PC-3 (cell line): ENCODE measurements around the gene RCAN1.

Source experiments
- EZH2phosphoT487 ChIP-seq: fragments of 300-600 bp; sonication (generic); IDR thresholded peaks from 2 replicates; pipeline ENCODE4 v1.6.1; 2018; ENCODE audit warnings: mild to moderate bottlenecking, antibody characterized with exemption, low read length, borderline replicate concordance
- TF ChIP-seq, protein P1 (sequence below): fragments of 300-600 bp; sonication (generic); conservative IDR thresholded peaks from 2 replicates; pipeline ENCODE4 v1.5.1; 2017; ENCODE audit warnings: antibody characterized with exemption, low read depth, mild to moderate bottlenecking, low read length

- TF ChIP-seq, protein P1, sequence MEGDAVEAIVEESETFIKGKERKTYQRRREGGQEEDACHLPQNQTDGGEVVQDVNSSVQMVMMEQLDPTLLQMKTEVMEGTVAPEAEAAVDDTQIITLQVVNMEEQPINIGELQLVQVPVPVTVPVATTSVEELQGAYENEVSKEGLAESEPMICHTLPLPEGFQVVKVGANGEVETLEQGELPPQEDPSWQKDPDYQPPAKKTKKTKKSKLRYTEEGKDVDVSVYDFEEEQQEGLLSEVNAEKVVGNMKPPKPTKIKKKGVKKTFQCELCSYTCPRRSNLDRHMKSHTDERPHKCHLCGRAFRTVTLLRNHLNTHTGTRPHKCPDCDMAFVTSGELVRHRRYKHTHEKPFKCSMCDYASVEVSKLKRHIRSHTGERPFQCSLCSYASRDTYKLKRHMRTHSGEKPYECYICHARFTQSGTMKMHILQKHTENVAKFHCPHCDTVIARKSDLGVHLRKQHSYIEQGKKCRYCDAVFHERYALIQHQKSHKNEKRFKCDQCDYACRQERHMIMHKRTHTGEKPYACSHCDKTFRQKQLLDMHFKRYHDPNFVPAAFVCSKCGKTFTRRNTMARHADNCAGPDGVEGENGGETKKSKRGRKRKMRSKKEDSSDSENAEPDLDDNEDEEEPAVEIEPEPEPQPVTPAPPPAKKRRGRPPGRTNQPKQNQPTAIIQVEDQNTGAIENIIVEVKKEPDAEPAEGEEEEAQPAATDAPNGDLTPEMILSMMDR: no peak
- TF ChIP-seq EZH2phosphoT487: no peak
These were observed 96.6 kb downstream of the RCAN1 start for GRCh38 chr21:34518301-34518700.
